ENCODE measurements around the gene HOMER3.
A peak's percentile ranks its signal among the peaks of the same experiment; 100 is the strongest.

Gene HOMER3

GRCh38 chr19:18893587-18894253 lies 47.3 kb downstream of the HOMER3 start:
- no peak for TF ChIP-seq JUND (IDR thresholded peaks at IDR 0.05; ENCODE audit: low read depth)
- DNase-seq (ENCODE audit: low read depth in 1 of 2, low spot score in 1 of 2), result no peak

GRCh38 chr19:18889949-18890745 lies 50.9 kb downstream of the HOMER3 start:
- no peak for DNase-seq (ENCODE audit: low read depth in 1 of 2, low spot score in 1 of 2)
- TF ChIP-seq JUND (IDR thresholded peaks at IDR 0.05; ENCODE audit: low read depth), result no peak
- in situ Hi-C loops (cut with HindIII; ENCODE audit: low pct_unique_long_range_greater_than_20kb, low sequenced_read_pairs), result no loop called here

More at GRCh38 chr19:18893587-18894253, 47.3 kb downstream of the HOMER3 start:
- in situ Hi-C loops (cut with HindIII; ENCODE audit: low pct_unique_long_range_greater_than_20kb, low sequenced_read_pairs), result no loop called here

GRCh38 chr19:18886972-18887371 lies 54.0 kb downstream of the HOMER3 start:
- in situ Hi-C loops (cut with HindIII; ENCODE audit: low pct_unique_long_range_greater_than_20kb, low sequenced_read_pairs), result no loop called here
- DNase-seq (ENCODE audit: low read depth in 1 of 2, low spot score in 1 of 2), result peak in 1 of 2 experiments; percentile 29
- no peak for TF ChIP-seq JUND (IDR thresholded peaks at IDR 0.05; ENCODE audit: low read depth)

- DNase-seq (ENCODE audit: low read depth in 1 of 2, low spot score in 1 of 2), result no peak
- in situ Hi-C loops (cut with HindIII; ENCODE audit: low pct_unique_long_range_greater_than_20kb, low sequenced_read_pairs), result no loop called here
These were observed 57.3 kb downstream of the HOMER3 start for GRCh38 chr19:18883526-18884304.

GRCh38 chr19:18881491-18881890 lies 59.5 kb downstream of the HOMER3 start:
- no peak for TF ChIP-seq JUND (IDR thresholded peaks at IDR 0.05; ENCODE audit: low read depth)
- DNase-seq (ENCODE audit: low read depth in 1 of 2, low spot score in 1 of 2), result no peak
- in situ Hi-C loops (cut with HindIII; ENCODE audit: low pct_unique_long_range_greater_than_20kb, low sequenced_read_pairs), result no loop called here

More at GRCh38 chr19:18883526-18884304, 57.3 kb downstream of the HOMER3 start:
- no peak for TF ChIP-seq JUND (IDR thresholded peaks at IDR 0.05; ENCODE audit: low read depth)

- no peak for TF ChIP-seq JUND (IDR thresholded peaks at IDR 0.05; ENCODE audit: low read depth)
- peak in 1 of 2 experiments; percentile 96 for DNase-seq (ENCODE audit: low read depth in 1 of 2, low spot score in 1 of 2)
- in situ Hi-C loops (cut with HindIII; ENCODE audit: low pct_unique_long_range_greater_than_20kb, low sequenced_read_pairs), result no loop called here
These were observed 61.2 kb downstream of the HOMER3 start for GRCh38 chr19:18879579-18880373.
